Duodenal mucosa (tissue), 2 donors: ENCODE data around the gene AEBP1.
A peak's percentile ranks its signal among the peaks of the same experiment; 100 is the strongest.

ENCODE experiments used
- H3K27ac ChIP-seq: one replicate; pipeline ENCODE4 v1.7.0; 2013; ENCODE audit warnings: low read depth, low read length
- H3K27me3 ChIP-seq, 2 donors: one replicate each; pipeline ENCODE4 v1.7.0; 2013; ENCODE audit warnings: low read length in 2 of 2, control low read depth in 1 of 2; ENCODE audit not compliant: insufficient read depth in 2 of 2, control insufficient read depth in 1 of 2
- H3K36me3 ChIP-seq, 2 donors: one replicate each; pipeline ENCODE4 v1.7.0; 2013; ENCODE audit warnings: low read length in 2 of 2, control low read depth in 1 of 2; ENCODE audit not compliant: insufficient read depth in 2 of 2, control insufficient read depth in 1 of 2
- H3K4me1 ChIP-seq, 2 donors: one replicate each; pipeline ENCODE4 v1.7.0; 2013; ENCODE audit warnings: low read length in 2 of 2, control low read depth in 1 of 2; ENCODE audit not compliant: insufficient read depth in 2 of 2, control insufficient read depth in 1 of 2
- H3K4me3 ChIP-seq, 2 donors: one replicate each; pipeline ENCODE4 v1.7.0; 2013; ENCODE audit warnings: low read length in 2 of 2, low read depth in 1 of 2
- H3K9ac ChIP-seq, 2 donors: one replicate each; pipeline ENCODE4 v1.7.0; 2013; ENCODE audit warnings: low read length in 2 of 2, low read depth in 1 of 2
- H3K9me3 ChIP-seq, 2 donors: one replicate each; pipeline ENCODE4 v1.7.0; 2013; ENCODE audit warnings: low read length in 2 of 2, control low read depth in 1 of 2; ENCODE audit not compliant: control insufficient read depth in 1 of 2

Gene AEBP1

GRCh38 chr7:44067064-44067951 is 36.8 kb upstream of the AEBP1 start:
- H3K27me3 ChIP-seq = no peaks in the 10 kb centered on the region
- peaks cover 0 to 3% of the 10 kb centered on the region in 2 donors for H3K36me3 ChIP-seq
- no peaks in the 10 kb centered on the region for H3K9me3 ChIP-seq
- H3K4me1 ChIP-seq = peaks cover 23 to 33% of the 10 kb centered on the region in 2 donors
- no peak overlapping the region for H3K9ac ChIP-seq
- H3K27ac ChIP-seq = no peak overlapping the region
- no peak overlapping the region for H3K4me3 ChIP-seq

- no peak overlapping the region for H3K9ac ChIP-seq
- H3K27ac ChIP-seq = no peak overlapping the region
- no peaks in the 10 kb centered on the region for H3K9me3 ChIP-seq
- H3K36me3 ChIP-seq = peaks cover 5% of the 10 kb centered on the region in 2 donors
- no peak overlapping the region for H3K4me3 ChIP-seq
- H3K4me1 ChIP-seq = peaks cover 31 to 40% of the 10 kb centered on the region in 2 donors
- no peaks in the 10 kb centered on the region for H3K27me3 ChIP-seq
Observed at GRCh38 chr7:44068054-44068453, 36.1 kb upstream of the AEBP1 start.

GRCh38 chr7:44071726-44072363 is 32.3 kb upstream of the AEBP1 start:
- H3K27me3 ChIP-seq = no peaks in the 10 kb centered on the region
- no peak overlapping the region for H3K27ac ChIP-seq
- no peak overlapping the region for H3K4me3 ChIP-seq
- H3K4me1 ChIP-seq = peaks cover 35 to 39% of the 10 kb centered on the region in 2 donors
- no peaks in the 10 kb centered on the region for H3K9me3 ChIP-seq
- H3K36me3 ChIP-seq = peaks cover 8 to 38% of the 10 kb centered on the region in 2 donors
- no peak overlapping the region for H3K9ac ChIP-seq

GRCh38 chr7:44072364-44073231 is 31.5 kb upstream of the AEBP1 start:
- Histone ChIP-seq H3K9me3 (no peaks in the 10 kb centered on the region), H3K4me1 (peaks cover 35 to 39% of the 10 kb centered on the region in 2 donors), H3K9ac (peak overlapping the region in 1 of 2 donors; percentile 35), H3K27ac (no peak overlapping the region), H3K36me3 (peaks cover 8 to 46% of the 10 kb centered on the region in 2 donors), H3K4me3 (no peak overlapping the region), H3K27me3 (no peaks in the 10 kb centered on the region)

- peak overlapping the region; percentile 73 for H3K27ac ChIP-seq
- peak overlapping the region; percentile 35 to 54 for H3K9ac ChIP-seq
- H3K4me3 ChIP-seq = no peak overlapping the region
- H3K27me3 ChIP-seq = no peaks in the 10 kb centered on the region
- no peaks in the 10 kb centered on the region for H3K9me3 ChIP-seq
- H3K4me1 ChIP-seq = peaks cover 35 to 39% of the 10 kb centered on the region in 2 donors
- H3K36me3 ChIP-seq = peaks cover 18 to 58% of the 10 kb centered on the region in 2 donors
Observed at GRCh38 chr7:44073664-44074348, 30.3 kb upstream of the AEBP1 start.

DNA sequence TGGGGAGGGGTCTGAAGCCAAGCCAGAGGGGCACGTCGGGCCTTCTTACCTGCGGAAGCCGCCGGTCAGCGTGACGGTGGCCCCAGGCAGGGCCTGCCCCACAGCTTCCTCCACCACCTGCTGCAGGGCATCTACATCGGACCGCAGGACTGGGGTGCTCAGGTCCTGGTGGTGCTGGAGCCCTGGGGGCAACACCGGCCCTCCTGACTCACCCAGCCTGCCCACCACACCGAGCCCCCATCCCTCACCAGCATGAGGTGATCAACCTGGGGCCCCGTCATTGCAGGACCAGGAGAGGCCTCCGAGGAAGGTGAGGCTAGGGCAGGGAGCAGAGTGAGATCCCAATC is 29.8 kb upstream of the AEBP1 start:
- Histone ChIP-seq H3K4me1 (peaks cover 35 to 39% of the 10 kb centered on the region in 2 donors), H3K9me3 (no peaks in the 10 kb centered on the region), H3K4me3 (no peak overlapping the region), H3K36me3 (peaks cover 22 to 63% of the 10 kb centered on the region in 2 donors), H3K9ac (peak overlapping the region; percentile 35 to 54), H3K27me3 (no peaks in the 10 kb centered on the region), H3K27ac (peak overlapping the region; percentile 52)

DNA sequence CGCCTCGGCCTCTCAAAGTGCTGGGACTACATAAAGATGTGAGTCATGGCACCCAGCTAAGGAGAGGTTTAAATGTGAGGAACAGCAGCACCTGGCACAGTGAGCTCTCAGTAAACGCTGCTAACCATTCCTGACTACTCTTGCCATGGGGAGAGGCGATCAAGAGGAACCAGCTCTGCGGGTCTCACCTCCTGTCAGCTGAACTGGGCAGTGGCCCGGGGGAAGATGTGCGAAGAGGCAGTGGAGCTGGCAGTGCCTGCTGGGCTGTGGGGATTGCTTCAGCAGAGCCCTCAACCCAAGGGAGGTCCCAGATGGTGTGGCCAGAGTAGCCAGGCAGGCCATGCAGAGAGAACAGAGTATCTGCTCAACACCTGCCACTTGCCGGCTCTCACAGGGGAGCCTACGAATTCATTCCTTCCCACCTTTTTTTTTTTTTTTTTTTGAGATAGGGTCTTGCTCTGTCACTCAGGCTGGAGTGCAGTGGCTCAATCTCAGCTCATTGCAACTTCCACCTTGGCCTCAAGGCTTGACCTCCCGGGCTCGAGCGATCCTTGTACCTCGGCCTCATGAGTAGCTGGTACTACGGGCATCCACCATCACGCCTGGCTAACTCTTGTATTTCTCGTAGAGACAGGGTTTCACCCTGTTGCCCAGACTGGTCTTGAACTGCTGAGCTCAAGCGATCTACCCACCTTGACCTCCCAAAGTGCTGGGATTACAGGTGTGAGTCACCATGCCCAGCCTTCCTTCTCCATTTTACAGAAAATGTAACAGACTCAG is 28.7 kb upstream of the AEBP1 start:
- peaks cover 36 to 40% of the 10 kb centered on the region in 2 donors for H3K4me1 ChIP-seq
- H3K27ac ChIP-seq = no peak overlapping the region
- H3K9me3 ChIP-seq = no peaks in the 10 kb centered on the region
- no peak overlapping the region for H3K9ac ChIP-seq
- H3K4me3 ChIP-seq = no peak overlapping the region
- no peaks in the 10 kb centered on the region for H3K27me3 ChIP-seq
- H3K36me3 ChIP-seq = peaks cover 31 to 75% of the 10 kb centered on the region in 2 donors

DNA sequence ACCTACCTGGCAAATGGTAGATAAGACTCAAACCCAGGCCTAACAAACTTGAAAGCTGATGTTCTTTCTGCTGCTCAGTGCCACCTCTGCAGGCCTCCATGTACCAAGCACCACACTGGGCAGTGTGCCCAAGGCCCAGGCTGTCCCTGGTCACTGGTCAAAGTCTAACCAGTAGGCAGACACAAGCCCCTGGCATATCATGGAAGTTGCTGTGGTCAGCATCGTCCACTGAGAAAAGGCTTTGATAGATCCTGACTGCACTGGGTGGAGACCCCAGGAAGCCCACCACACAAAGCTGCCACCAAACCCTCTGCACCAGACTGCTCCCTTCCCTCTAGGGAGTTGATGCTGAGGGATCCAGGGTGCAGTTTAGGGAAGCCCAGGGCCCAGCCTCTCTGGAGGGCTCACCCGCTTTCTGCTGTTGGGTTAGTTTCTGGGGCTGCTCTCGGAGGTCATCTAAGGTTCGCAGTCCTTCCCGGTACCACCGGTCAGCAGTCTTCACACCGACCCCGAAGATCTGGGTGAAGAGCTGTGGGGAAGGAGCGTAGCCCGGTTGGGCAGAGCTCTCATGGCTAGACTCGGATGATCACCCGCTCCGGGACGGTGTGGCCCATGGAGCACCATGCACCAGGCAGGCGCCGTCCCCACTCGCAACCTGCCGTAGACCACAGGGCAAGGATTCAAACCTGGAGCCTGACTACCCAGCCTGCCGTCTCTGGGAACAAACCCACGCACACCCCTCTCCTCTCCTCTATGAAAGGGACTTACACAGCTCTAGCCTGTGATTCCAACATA is 27.8 kb upstream of the AEBP1 start:
- Histone ChIP-seq H3K4me1 (peaks cover 43 to 45% of the 10 kb centered on the region in 2 donors), H3K9ac (no peak overlapping the region), H3K27ac (no peak overlapping the region), H3K4me3 (no peak overlapping the region), H3K36me3 (peaks cover 31 to 78% of the 10 kb centered on the region in 2 donors), H3K27me3 (no peaks in the 10 kb centered on the region), H3K9me3 (no peaks in the 10 kb centered on the region)
